Tibial nerve (tissue), 4 donors: ENCODE measurements around the gene NCOA5.

Experiments
- CTCF ChIP-seq, 5 experiments: fragments of 200-600 bp in 3 of 5; fragments of 450-650 bp in 2 of 5; sonication (generic) in 3 of 5; IDR thresholded peaks; one replicate each; pipeline ENCODE4 v1.5.1; 2016 to 2019; ENCODE audit warnings: antibody characterized with exemption in 5 of 5, mild to moderate bottlenecking in 3 of 5, moderate library complexity in 2 of 5
- EP300 ChIP-seq, 2 donors: sonication (generic); formaldehyde crosslinking; IDR thresholded peaks; one replicate each; pipeline ENCODE4 v1.6.1; 2017; ENCODE audit warnings: antibody characterized with exemption in 2 of 2, mild to moderate bottlenecking in 1 of 2
- POLR2A ChIP-seq, 2 donors: fragments of 450-650 bp; IDR thresholded peaks; one replicate each; pipeline ENCODE4 v1.6.1; 2017; ENCODE audit warnings: antibody characterized with exemption in 2 of 2, mild to moderate bottlenecking in 2 of 2, moderate library complexity in 2 of 2

- no peak for TF ChIP-seq CTCF (IDR thresholded peaks at IDR 0.05)
- TF ChIP-seq POLR2A (IDR thresholded peaks at IDR 0.05): no peak
- TF ChIP-seq EP300 (IDR thresholded peaks at IDR 0.05): no peak
Observed at GRCh38 chr20:46119547-46119946, 29.8 kb upstream of the NCOA5 start.
